HEK293 (cell line): ENCODE data around the gene TDP1.
A peak's percentile ranks its signal among the peaks of the same experiment; 100 is the strongest.

ENCODE experiments used
- BCL6B ChIP-seq: fragments of 450-650 bp; formaldehyde crosslinking; IDR thresholded peaks from 2 replicates; pipeline ENCODE4 v1.5.1; 2017; ENCODE audit warnings: missing biosample characterization, missing genetic modification characterization
- GFI1B ChIP-seq: fragments of 450-650 bp; formaldehyde crosslinking; IDR thresholded peaks from 2 replicates; pipeline ENCODE4 v1.5.1; 2016; ENCODE audit warnings: missing biosample characterization, missing genetic modification characterization
- HOXC10 ChIP-seq: sonication (generic); formaldehyde crosslinking; IDR thresholded peaks from 2 replicates; pipeline ENCODE4 v1.8.1; 2023; ENCODE audit warnings: mild to moderate bottlenecking, missing genetic modification reagents
- HOXD13 ChIP-seq: sonication (generic); formaldehyde crosslinking; IDR thresholded peaks from 2 replicates; pipeline ENCODE4 v1.8.0; 2022; ENCODE audit warnings: missing genetic modification reagents, borderline replicate concordance
- KLF1 ChIP-seq: fragments of 450-650 bp; formaldehyde crosslinking; IDR thresholded peaks from 2 replicates; pipeline ENCODE4 v1.5.1; 2016; ENCODE audit warnings: missing biosample characterization, missing genetic modification characterization
- KLF7 ChIP-seq: fragments of 450-650 bp; formaldehyde crosslinking; IDR thresholded peaks from 2 replicates; pipeline ENCODE4 v1.5.1; 2016; ENCODE audit warnings: missing biosample characterization, missing genetic modification characterization, borderline replicate concordance
- MZF1 ChIP-seq: fragments of 450-650 bp; formaldehyde crosslinking; IDR thresholded peaks from 2 replicates; pipeline ENCODE4 v1.5.1; 2017; ENCODE audit warnings: missing biosample characterization, missing genetic modification characterization, borderline replicate concordance
- PBX3 ChIP-seq: sonication (generic); formaldehyde crosslinking; IDR thresholded peaks from 2 replicates; pipeline ENCODE4 v1.8.1; 2022; ENCODE audit warnings: mild to moderate bottlenecking, moderate library complexity, missing genetic modification reagents
- SP3 ChIP-seq: fragments of 450-650 bp; formaldehyde crosslinking; IDR thresholded peaks from 2 replicates; pipeline ENCODE4 v1.5.1; 2016; ENCODE audit warnings: missing biosample characterization, missing genetic modification characterization
- TCF7L2 ChIP-seq: IDR thresholded peaks from 2 replicates; pipeline ENCODE4 v1.6.1; 2011; ENCODE audit warnings: low read depth, mild to moderate bottlenecking, inconsistent platforms, low read length, moderate library complexity, borderline replicate concordance
- ZBTB17 ChIP-seq: fragments of 450-650 bp; formaldehyde crosslinking; IDR thresholded peaks from 2 replicates; pipeline ENCODE4 v1.5.1; 2016; ENCODE audit warnings: missing biosample characterization, missing genetic modification characterization
- ZBTB20 ChIP-seq: fragments of 450-650 bp; formaldehyde crosslinking; IDR thresholded peaks from 2 replicates; pipeline ENCODE4 v1.5.1; 2016; ENCODE audit warnings: missing biosample characterization, missing genetic modification characterization
- ZBTB21 ChIP-seq: fragments of 450-650 bp; formaldehyde crosslinking; IDR thresholded peaks from 2 replicates; pipeline ENCODE4 v1.5.1; 2017; ENCODE audit warnings: missing biosample characterization, missing genetic modification characterization
- ZBTB48 ChIP-seq: fragments of 450-650 bp; formaldehyde crosslinking; IDR thresholded peaks from 2 replicates; pipeline ENCODE4 v1.5.1; 2016; ENCODE audit warnings: missing biosample characterization, missing genetic modification characterization
- ZBTB7A ChIP-seq: fragments of 450-650 bp; formaldehyde crosslinking; IDR thresholded peaks from 2 replicates; pipeline ENCODE4 v1.5.1; 2016; ENCODE audit warnings: low read depth, missing biosample characterization, missing genetic modification characterization
- ZBTB8A ChIP-seq: fragments of 450-650 bp; formaldehyde crosslinking; IDR thresholded peaks from 2 replicates; pipeline ENCODE4 v1.5.1; 2016; ENCODE audit warnings: missing biosample characterization, missing genetic modification characterization
- ZIC2 ChIP-seq: fragments of 450-650 bp; formaldehyde crosslinking; IDR thresholded peaks from 2 replicates; pipeline ENCODE4 v1.5.1; 2016; ENCODE audit warnings: missing biosample characterization, missing genetic modification characterization
- ZNF121 ChIP-seq: fragments of 450-650 bp; formaldehyde crosslinking; IDR thresholded peaks from 2 replicates; pipeline ENCODE4 v1.5.1; 2016; ENCODE audit warnings: missing biosample characterization, missing genetic modification characterization
- ZNF184 ChIP-seq: fragments of 450-650 bp; IDR thresholded peaks from 2 replicates; pipeline ENCODE4 v1.5.1; 2018; ENCODE audit warnings: missing biosample characterization, mild to moderate bottlenecking, missing genetic modification characterization
- ZNF248 ChIP-seq: fragments of 450-650 bp; formaldehyde crosslinking; IDR thresholded peaks from 2 replicates; pipeline ENCODE4 v1.5.1; 2017; ENCODE audit warnings: missing biosample characterization, missing genetic modification characterization
- ZNF426 ChIP-seq: fragments of 450-650 bp; formaldehyde crosslinking; IDR thresholded peaks from 2 replicates; pipeline ENCODE4 v1.5.1; 2017; ENCODE audit warnings: missing biosample characterization, missing genetic modification characterization, mild to moderate bottlenecking, inconsistent platforms, moderate library complexity
- ZNF48 ChIP-seq: fragments of 450-650 bp; formaldehyde crosslinking; IDR thresholded peaks from 2 replicates; pipeline ENCODE4 v1.5.1; 2016; ENCODE audit warnings: missing biosample characterization, missing genetic modification characterization
- ZNF521 ChIP-seq: fragments of 450-650 bp; formaldehyde crosslinking; IDR thresholded peaks from 2 replicates; pipeline ENCODE4 v1.5.1; 2017; ENCODE audit warnings: missing biosample characterization, mild to moderate bottlenecking, missing genetic modification characterization
- ZNF530 ChIP-seq: fragments of 450-650 bp; formaldehyde crosslinking; IDR thresholded peaks from 2 replicates; pipeline ENCODE4 v1.5.1; 2016; ENCODE audit warnings: low read depth, missing biosample characterization, missing genetic modification characterization
- ZNF561 ChIP-seq: fragments of 450-650 bp; IDR thresholded peaks from 2 replicates; pipeline ENCODE4 v1.5.1; 2018; ENCODE audit warnings: missing biosample characterization, missing genetic modification characterization, borderline replicate concordance
- ZNF776 ChIP-seq: fragments of 450-650 bp; formaldehyde crosslinking; IDR thresholded peaks from 2 replicates; pipeline ENCODE4 v1.5.0; 2017; ENCODE audit warnings: missing biosample characterization, missing genetic modification characterization, borderline replicate concordance
- ZNF843 ChIP-seq: fragments of 450-650 bp; formaldehyde crosslinking; IDR thresholded peaks from 2 replicates; pipeline ENCODE4 v1.5.1; 2016; ENCODE audit warnings: missing biosample characterization, missing genetic modification characterization
- TF ChIP-seq, protein P1 (sequence below): fragments of 450-650 bp; formaldehyde crosslinking; IDR thresholded peaks from 2 replicates; pipeline ENCODE4 v1.5.1; 2017; ENCODE audit warnings: missing biosample characterization, missing genetic modification characterization
- TF ChIP-seq, protein P2 (sequence below): fragments of 450-650 bp; formaldehyde crosslinking; IDR thresholded peaks from 2 replicates; pipeline ENCODE4 v1.5.1; 2016; ENCODE audit warnings: missing biosample characterization, missing genetic modification characterization
- TF ChIP-seq, protein P3 (sequence below): fragments of 450-650 bp; formaldehyde crosslinking; IDR thresholded peaks from 2 replicates; pipeline ENCODE4 v1.5.1; 2016; ENCODE audit warnings: missing biosample characterization, missing genetic modification characterization
- TF ChIP-seq, protein P4 (sequence below): fragments of 450-650 bp; formaldehyde crosslinking; IDR thresholded peaks from 2 replicates; pipeline ENCODE4 v1.5.1; 2016; ENCODE audit warnings: missing biosample characterization, missing genetic modification characterization, borderline replicate concordance

The TDP1 gene

DNA sequence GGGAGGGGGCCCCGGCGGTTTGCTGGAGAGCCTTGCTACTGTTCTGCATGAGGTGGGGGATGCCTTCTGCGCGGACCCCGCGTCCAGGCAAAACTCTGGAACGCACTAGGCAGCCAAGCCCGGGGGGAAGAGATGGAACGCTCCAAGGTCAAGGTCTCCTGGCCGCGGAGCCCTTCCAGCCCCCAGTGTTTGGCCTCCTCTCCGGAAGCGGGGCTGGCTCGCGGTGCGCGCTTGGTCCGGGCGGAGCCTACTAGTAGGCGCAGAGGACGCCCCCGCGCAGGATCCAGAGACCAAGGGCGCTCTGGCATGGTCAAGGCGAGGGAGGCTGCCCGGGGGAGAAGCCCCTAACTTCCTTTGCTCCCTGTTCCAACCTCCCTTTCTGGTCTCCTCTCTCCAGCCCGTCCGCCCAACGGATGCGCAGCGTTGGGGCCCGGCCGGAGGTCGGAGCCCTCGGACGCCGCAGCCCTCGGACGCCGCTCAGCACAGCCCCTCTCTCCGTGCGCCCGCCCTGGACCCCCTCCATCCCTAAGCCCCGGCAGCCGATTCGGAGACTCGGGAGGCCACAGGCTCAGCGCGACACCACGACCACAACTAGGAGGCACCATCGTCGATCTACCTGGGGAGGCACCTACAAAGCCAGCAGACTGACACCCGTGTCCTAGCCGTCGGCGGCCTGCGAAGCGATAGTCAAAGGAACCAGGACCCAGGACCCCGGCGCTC lies 105.4 kb downstream of the TDP1 start (continued):
- TF ChIP-seq HOXC10 (CRISPR knock-in tag), result no peak
- no peak for TF ChIP-seq ZNF530 (tag by site-specific recombination)
- TF ChIP-seq HOXD13 (CRISPR knock-in tag), result no peak
- TF ChIP-seq ZNF521 (tag by site-specific recombination), result no peak
- TF ChIP-seq TCF7L2, result no peak
- TF ChIP-seq ZNF248 (tag by site-specific recombination), result no peak
- no peak for TF ChIP-seq MZF1
- no peak for TF ChIP-seq ZNF121
- peak; percentile 65 for TF ChIP-seq ZBTB8A (tag by site-specific recombination)
- TF ChIP-seq BCL6B, result no peak
- no peak for TF ChIP-seq KLF7 (tag by site-specific recombination)
- peak; percentile 5; the same call in 1 of the 2 replicates for TF ChIP-seq ZBTB20 (tag by site-specific recombination)
- TF ChIP-seq ZBTB48 (tag by site-specific recombination), result peak; percentile 33; the same call in 1 of the 2 replicates
- no peak for TF ChIP-seq PBX3
- no peak for TF ChIP-seq ZNF843 (tag by site-specific recombination)
- TF ChIP-seq ZIC2 (tag by site-specific recombination), result no peak
- 0 out of 2 replicates have a peak, but pooled peaks have one; percentile 62 for TF ChIP-seq ZBTB7A
- no peak for TF ChIP-seq ZNF184 (tag by site-specific recombination)
- TF ChIP-seq KLF1, result no peak; the same call in 1 of the 2 replicates
- no peak for TF ChIP-seq ZNF561 (tag by site-specific recombination)
- TF ChIP-seq, protein P1, sequence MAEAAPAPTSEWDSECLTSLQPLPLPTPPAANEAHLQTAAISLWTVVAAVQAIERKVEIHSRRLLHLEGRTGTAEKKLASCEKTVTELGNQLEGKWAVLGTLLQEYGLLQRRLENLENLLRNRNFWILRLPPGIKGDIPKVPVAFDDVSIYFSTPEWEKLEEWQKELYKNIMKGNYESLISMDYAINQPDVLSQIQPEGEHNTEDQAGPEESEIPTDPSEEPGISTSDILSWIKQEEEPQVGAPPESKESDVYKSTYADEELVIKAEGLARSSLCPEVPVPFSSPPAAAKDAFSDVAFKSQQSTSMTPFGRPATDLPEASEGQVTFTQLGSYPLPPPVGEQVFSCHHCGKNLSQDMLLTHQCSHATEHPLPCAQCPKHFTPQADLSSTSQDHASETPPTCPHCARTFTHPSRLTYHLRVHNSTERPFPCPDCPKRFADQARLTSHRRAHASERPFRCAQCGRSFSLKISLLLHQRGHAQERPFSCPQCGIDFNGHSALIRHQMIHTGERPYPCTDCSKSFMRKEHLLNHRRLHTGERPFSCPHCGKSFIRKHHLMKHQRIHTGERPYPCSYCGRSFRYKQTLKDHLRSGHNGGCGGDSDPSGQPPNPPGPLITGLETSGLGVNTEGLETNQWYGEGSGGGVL (tag by site-specific recombination), result no peak
- TF ChIP-seq, protein P2, sequence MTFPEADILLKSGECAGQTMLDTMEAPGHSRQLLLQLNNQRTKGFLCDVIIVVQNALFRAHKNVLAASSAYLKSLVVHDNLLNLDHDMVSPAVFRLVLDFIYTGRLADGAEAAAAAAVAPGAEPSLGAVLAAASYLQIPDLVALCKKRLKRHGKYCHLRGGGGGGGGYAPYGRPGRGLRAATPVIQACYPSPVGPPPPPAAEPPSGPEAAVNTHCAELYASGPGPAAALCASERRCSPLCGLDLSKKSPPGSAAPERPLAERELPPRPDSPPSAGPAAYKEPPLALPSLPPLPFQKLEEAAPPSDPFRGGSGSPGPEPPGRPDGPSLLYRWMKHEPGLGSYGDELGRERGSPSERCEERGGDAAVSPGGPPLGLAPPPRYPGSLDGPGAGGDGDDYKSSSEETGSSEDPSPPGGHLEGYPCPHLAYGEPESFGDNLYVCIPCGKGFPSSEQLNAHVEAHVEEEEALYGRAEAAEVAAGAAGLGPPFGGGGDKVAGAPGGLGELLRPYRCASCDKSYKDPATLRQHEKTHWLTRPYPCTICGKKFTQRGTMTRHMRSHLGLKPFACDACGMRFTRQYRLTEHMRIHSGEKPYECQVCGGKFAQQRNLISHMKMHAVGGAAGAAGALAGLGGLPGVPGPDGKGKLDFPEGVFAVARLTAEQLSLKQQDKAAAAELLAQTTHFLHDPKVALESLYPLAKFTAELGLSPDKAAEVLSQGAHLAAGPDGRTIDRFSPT (tag by site-specific recombination), result no peak
- TF ChIP-seq ZNF776 (tag by site-specific recombination), result no peak
- no peak for TF ChIP-seq ZNF426
- TF ChIP-seq ZBTB21 (tag by site-specific recombination), result no peak
- TF ChIP-seq SP3, result peak; percentile 43; the same call in 1 of the 2 replicates
- TF ChIP-seq ZNF48 (tag by site-specific recombination), result no peak
- TF ChIP-seq GFI1B (tag by site-specific recombination), result no peak
- TF ChIP-seq, protein P3, sequence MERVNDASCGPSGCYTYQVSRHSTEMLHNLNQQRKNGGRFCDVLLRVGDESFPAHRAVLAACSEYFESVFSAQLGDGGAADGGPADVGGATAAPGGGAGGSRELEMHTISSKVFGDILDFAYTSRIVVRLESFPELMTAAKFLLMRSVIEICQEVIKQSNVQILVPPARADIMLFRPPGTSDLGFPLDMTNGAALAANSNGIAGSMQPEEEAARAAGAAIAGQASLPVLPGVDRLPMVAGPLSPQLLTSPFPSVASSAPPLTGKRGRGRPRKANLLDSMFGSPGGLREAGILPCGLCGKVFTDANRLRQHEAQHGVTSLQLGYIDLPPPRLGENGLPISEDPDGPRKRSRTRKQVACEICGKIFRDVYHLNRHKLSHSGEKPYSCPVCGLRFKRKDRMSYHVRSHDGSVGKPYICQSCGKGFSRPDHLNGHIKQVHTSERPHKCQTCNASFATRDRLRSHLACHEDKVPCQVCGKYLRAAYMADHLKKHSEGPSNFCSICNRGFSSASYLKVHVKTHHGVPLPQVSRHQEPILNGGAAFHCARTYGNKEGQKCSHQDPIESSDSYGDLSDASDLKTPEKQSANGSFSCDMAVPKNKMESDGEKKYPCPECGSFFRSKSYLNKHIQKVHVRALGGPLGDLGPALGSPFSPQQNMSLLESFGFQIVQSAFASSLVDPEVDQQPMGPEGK (tag by site-specific recombination), result peak; percentile 52
- TF ChIP-seq, protein P4, sequence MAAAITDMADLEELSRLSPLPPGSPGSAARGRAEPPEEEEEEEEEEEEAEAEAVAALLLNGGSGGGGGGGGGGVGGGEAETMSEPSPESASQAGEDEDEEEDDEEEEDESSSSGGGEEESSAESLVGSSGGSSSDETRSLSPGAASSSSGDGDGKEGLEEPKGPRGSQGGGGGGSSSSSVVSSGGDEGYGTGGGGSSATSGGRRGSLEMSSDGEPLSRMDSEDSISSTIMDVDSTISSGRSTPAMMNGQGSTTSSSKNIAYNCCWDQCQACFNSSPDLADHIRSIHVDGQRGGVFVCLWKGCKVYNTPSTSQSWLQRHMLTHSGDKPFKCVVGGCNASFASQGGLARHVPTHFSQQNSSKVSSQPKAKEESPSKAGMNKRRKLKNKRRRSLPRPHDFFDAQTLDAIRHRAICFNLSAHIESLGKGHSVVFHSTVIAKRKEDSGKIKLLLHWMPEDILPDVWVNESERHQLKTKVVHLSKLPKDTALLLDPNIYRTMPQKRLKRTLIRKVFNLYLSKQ (tag by site-specific recombination), result no peak
- 0 out of 2 replicates have a peak, but pooled peaks have one; percentile 26 for TF ChIP-seq ZBTB17 (tag by site-specific recombination)
